ENCODE results near the gene BCL2L15. TPM values are rescaled to one million over a fixed set of nuclear protein-coding genes. Genes with fewer than 3 reads are reported as not detected.

Gene BCL2L15
- total and polyA plus RNA-seq, 2 of the 13 experiments (the other 11 are each of a cell fraction or from before 2014, with no cell fraction given) = 0.03 to 0.27 TPM

DNA sequence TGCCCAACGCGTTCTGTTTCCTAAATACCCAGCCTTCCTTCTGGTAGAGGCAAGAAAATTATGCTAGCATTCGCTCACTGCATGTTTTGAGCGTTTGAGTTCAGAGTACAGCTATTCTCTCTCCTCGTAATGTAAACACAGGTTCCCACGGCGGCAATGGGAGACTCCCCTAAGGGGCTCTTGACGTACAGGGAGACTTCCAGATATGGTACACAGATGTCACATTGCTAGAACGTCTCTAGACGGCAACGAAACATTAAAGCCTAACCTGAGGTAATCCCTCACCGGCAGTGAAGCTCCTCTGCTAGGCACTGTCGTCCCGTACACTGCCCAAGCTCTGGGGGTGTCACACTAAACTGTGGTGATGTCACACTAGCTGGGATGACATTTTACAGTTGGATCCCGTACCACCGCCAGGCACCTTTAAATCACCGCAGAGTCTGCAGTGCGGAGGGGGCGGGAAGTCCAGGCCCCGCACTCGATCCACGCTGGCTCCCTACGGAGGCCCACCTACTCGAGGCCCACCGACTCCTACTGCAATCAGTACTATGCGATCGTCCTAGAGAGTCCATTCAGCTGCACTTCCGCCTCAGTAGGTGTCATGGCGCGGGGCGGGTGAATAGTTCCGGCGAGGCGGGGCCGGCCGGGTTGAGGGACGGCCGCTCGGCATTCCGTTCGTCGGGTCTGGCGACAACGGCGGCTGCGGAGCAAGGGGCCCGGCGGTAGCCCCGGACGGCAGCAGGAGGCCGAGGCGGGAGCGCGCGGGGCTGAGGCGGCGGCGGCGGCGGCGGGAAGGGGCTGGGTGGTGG, 41.8 kb upstream of the BCL2L15 start, which contains the start of gene HIPK1 (continued):
- TF ChIP-seq, protein P1, sequence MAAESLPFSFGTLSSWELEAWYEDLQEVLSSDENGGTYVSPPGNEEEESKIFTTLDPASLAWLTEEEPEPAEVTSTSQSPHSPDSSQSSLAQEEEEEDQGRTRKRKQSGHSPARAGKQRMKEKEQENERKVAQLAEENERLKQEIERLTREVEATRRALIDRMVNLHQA (CRISPR knock-in tag; IDR thresholded peaks at IDR 0.05) = no peak
- TF ChIP-seq, protein P2, sequence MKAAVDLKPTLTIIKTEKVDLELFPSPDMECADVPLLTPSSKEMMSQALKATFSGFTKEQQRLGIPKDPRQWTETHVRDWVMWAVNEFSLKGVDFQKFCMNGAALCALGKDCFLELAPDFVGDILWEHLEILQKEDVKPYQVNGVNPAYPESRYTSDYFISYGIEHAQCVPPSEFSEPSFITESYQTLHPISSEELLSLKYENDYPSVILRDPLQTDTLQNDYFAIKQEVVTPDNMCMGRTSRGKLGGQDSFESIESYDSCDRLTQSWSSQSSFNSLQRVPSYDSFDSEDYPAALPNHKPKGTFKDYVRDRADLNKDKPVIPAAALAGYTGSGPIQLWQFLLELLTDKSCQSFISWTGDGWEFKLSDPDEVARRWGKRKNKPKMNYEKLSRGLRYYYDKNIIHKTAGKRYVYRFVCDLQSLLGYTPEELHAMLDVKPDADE (CRISPR knock-in tag; IDR thresholded peaks at IDR 0.05) = no peak
- TF ChIP-seq GLI4 (CRISPR knock-in tag; IDR thresholded peaks at IDR 0.05; ENCODE audit: borderline replicate concordance) (0 out of 2 replicates have a peak, but pooled peaks have one; percentile 0), ZNF780A (CRISPR knock-in tag; IDR thresholded peaks at IDR 0.05) (no peak), CC2D1A (CRISPR knock-in tag; IDR thresholded peaks at IDR 0.05) (peak; percentile 57; the same call in 1 of the 2 replicates), ZNF879 (CRISPR knock-in tag; IDR thresholded peaks at IDR 0.05) (peak; percentile 37; the same call in 1 of the 2 replicates), MXD4 (CRISPR knock-in tag; IDR thresholded peaks at IDR 0.05) (peak; percentile 75), ONECUT2 (CRISPR knock-in tag; IDR thresholded peaks at IDR 0.05) (peak; percentile 42; the same call in 1 of the 2 replicates), MYC (CRISPR knock-in tag; IDR thresholded peaks at IDR 0.05; ENCODE audit: borderline replicate concordance) (peak; percentile 87), ZNF292 (CRISPR knock-in tag; IDR thresholded peaks at IDR 0.05; ENCODE audit: borderline replicate concordance, low read depth) (no peak), YEATS2 (CRISPR knock-in tag; IDR thresholded peaks at IDR 0.05; ENCODE audit: borderline replicate concordance) (peak; percentile 71), ZNF510 (CRISPR knock-in tag; IDR thresholded peaks at IDR 0.05; ENCODE audit: low read depth) (no peak; the same call in 1 of the 2 replicates), NFE2 (CRISPR knock-in tag; IDR thresholded peaks at IDR 0.05) (no peak), ZNF749 (CRISPR knock-in tag; IDR thresholded peaks at IDR 0.05; ENCODE audit: borderline replicate concordance) (no peak; the same call in 1 of the 2 replicates), PCBP2 (optimal IDR thresholded peaks at IDR 0.05; ENCODE audit: low read depth, low read length, poor library complexity, severe bottlenecking) (no peak), ZEB1 (IDR thresholded peaks at IDR 0.05; ENCODE audit: insufficient replicate concordance, low read depth) (no peak), PPARG (CRISPR knock-in tag; conservative IDR thresholded peaks at IDR 0.05) (no peak)
- TF ChIP-seq, protein P3, sequence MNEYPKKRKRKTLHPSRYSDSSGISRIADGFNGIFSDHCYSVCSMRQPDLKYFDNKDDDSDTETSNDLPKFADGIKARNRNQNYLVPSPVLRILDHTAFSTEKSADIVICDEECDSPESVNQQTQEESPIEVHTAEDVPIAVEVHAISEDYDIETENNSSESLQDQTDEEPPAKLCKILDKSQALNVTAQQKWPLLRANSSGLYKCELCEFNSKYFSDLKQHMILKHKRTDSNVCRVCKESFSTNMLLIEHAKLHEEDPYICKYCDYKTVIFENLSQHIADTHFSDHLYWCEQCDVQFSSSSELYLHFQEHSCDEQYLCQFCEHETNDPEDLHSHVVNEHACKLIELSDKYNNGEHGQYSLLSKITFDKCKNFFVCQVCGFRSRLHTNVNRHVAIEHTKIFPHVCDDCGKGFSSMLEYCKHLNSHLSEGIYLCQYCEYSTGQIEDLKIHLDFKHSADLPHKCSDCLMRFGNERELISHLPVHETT (CRISPR knock-in tag; conservative IDR thresholded peaks at IDR 0.05) = peak; percentile 69
- TF ChIP-seq, protein P4, sequence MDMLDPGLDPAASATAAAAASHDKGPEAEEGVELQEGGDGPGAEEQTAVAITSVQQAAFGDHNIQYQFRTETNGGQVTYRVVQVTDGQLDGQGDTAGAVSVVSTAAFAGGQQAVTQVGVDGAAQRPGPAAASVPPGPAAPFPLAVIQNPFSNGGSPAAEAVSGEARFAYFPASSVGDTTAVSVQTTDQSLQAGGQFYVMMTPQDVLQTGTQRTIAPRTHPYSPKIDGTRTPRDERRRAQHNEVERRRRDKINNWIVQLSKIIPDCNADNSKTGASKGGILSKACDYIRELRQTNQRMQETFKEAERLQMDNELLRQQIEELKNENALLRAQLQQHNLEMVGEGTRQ (IDR thresholded peaks at IDR 0.05; ENCODE audit: low read depth, low read length) = no peak
- TF ChIP-seq, protein P4 (CRISPR knock-in tag; IDR thresholded peaks at IDR 0.05; ENCODE audit: borderline replicate concordance) = peak; percentile 77; the same call in 1 of the 2 replicates
- TF ChIP-seq, protein P5, sequence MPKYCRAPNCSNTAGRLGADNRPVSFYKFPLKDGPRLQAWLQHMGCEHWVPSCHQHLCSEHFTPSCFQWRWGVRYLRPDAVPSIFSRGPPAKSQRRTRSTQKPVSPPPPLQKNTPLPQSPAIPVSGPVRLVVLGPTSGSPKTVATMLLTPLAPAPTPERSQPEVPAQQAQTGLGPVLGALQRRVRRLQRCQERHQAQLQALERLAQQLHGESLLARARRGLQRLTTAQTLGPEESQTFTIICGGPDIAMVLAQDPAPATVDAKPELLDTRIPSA (CRISPR knock-in tag; IDR thresholded peaks at IDR 0.05; ENCODE audit: borderline replicate concordance) = no peak

All from HepG2 (cell line).